ENCODE results near the gene FXYD4. TPM values are rescaled to one million over a fixed set of nuclear protein-coding genes. Genes with fewer than 3 reads are reported as not detected.
"Not testable (repeated sequence)": the region's sequence is repeated elsewhere in the genome, so short reads cannot be mapped to it uniquely, and the experiment has no call there.

The FXYD4 gene
- total RNA-seq, 4 donors from 2014 or later = not detected

- H3K27ac ChIP-seq = no peak overlapping the region
- no peaks in the 10 kb centered on the region for H3K36me3 ChIP-seq
- no peak for DNase-seq
- TF ChIP-seq POLR2A (IDR thresholded peaks at IDR 0.05) = no peak
- no peak for TF ChIP-seq CTCF (IDR thresholded peaks at IDR 0.05)
- H3K27me3 ChIP-seq = no peaks in the 10 kb centered on the region
- no peak overlapping the region for H3K4me3 ChIP-seq
- no peaks in the 10 kb centered on the region for H3K9me3 ChIP-seq
- peaks cover 0 to 3% (median 0%) of the 10 kb centered on the region in 4 donors for H3K4me1 ChIP-seq
Observed at GRCh38 chr10:43327986-43328385, 43.5 kb upstream of the FXYD4 start.

GRCh38 chr10:43328810-43329209 lies 42.6 kb upstream of the FXYD4 start:
- H3K9me3 ChIP-seq, H3K4me1 ChIP-seq, H3K27me3 ChIP-seq, H3K4me3 ChIP-seq, H3K36me3 ChIP-seq, H3K27ac ChIP-seq, DNase-seq: not testable (repeated sequence)

- H3K27me3 ChIP-seq, H3K4me3 ChIP-seq, H3K4me1 ChIP-seq, DNase-seq, H3K27ac ChIP-seq, H3K9me3 ChIP-seq, H3K36me3 ChIP-seq: not testable (repeated sequence)
Observed at GRCh38 chr10:43329246-43329885, 42.1 kb upstream of the FXYD4 start.

GRCh38 chr10:43330049-43330823 lies 41.2 kb upstream of the FXYD4 start:
- not testable (repeated sequence) for H3K9me3 ChIP-seq, H3K4me1 ChIP-seq, H3K36me3 ChIP-seq, DNase-seq, H3K27ac ChIP-seq, H3K27me3 ChIP-seq, H3K4me3 ChIP-seq

- not testable (repeated sequence) for H3K36me3 ChIP-seq, H3K9me3 ChIP-seq, H3K27ac ChIP-seq, DNase-seq, H3K27me3 ChIP-seq, H3K4me3 ChIP-seq, H3K4me1 ChIP-seq
Observed at GRCh38 chr10:43330824-43331127, 40.7 kb upstream of the FXYD4 start.

- H3K36me3 ChIP-seq = no peaks in the 10 kb centered on the region
- no peaks in the 10 kb centered on the region for H3K9me3 ChIP-seq
- no peak for DNase-seq
- H3K27me3 ChIP-seq = no peaks in the 10 kb centered on the region
- no peak overlapping the region for H3K4me3 ChIP-seq
- H3K27ac ChIP-seq = no peak overlapping the region
- TF ChIP-seq CTCF (IDR thresholded peaks at IDR 0.05) = no peak
- TF ChIP-seq POLR2A (IDR thresholded peaks at IDR 0.05) = no peak
- H3K4me1 ChIP-seq = peaks cover 0 to 5% (median 0%) of the 10 kb centered on the region in 4 donors
Observed at GRCh38 chr10:43333653-43334052, 37.8 kb upstream of the FXYD4 start.

- Histone ChIP-seq H3K4me3 (no peak overlapping the region), H3K9me3 (no peaks in the 10 kb centered on the region), H3K27ac (no peak overlapping the region), H3K36me3 (no peaks in the 10 kb centered on the region), H3K27me3 (no peaks in the 10 kb centered on the region), H3K4me1 (peaks cover 0 to 5% (median 0%) of the 10 kb centered on the region in 4 donors)
- DNase-seq = no peak
- no peak for TF ChIP-seq POLR2A (IDR thresholded peaks at IDR 0.05)
- no peak for TF ChIP-seq CTCF (IDR thresholded peaks at IDR 0.05)
Observed at GRCh38 chr10:43336061-43336460, 35.4 kb upstream of the FXYD4 start.
